HepG2 (cell line): ENCODE data around the gene CD7. TPM values are rescaled to one million over a fixed set of nuclear protein-coding genes. Genes with fewer than 3 reads are reported as not detected.
A peak's percentile ranks its signal among the peaks of the same experiment; 100 is the strongest.

Experiments
- BRD4 ChIP-seq: sonication (generic); formaldehyde crosslinking; IDR thresholded peaks from 2 replicates; pipeline ENCODE4 v1.4.0; 2020; ENCODE audit warnings: missing genetic modification reagents
- DZIP1 ChIP-seq: sonication (generic); formaldehyde crosslinking; IDR thresholded peaks from 2 replicates; pipeline ENCODE4 v1.5.0; 2020; ENCODE audit warnings: mild to moderate bottlenecking, missing genetic modification reagents
- ERF ChIP-seq: IDR thresholded peaks from 2 replicates; pipeline ENCODE4 v1.6.1; 2018; ENCODE audit warnings: missing biosample characterization, missing genetic modification reagents
- GPN1 ChIP-seq: sonication (generic); formaldehyde crosslinking; IDR thresholded peaks from 2 replicates; pipeline ENCODE4 v1.5.1; 2020; ENCODE audit warnings: missing genetic modification reagents, borderline replicate concordance
- MBNL3 ChIP-seq: fragments of 250-450 bp; sonication (Bioruptor Pico); conservative IDR thresholded peaks from 2 replicates; pipeline ENCODE4 v1.8.0; 2022; ENCODE audit warnings: mild to moderate bottlenecking, inconsistent platforms
- MEIS2 ChIP-seq: sonication (generic); formaldehyde crosslinking; IDR thresholded peaks from 2 replicates; pipeline ENCODE4 v1.9.0; 2021; ENCODE audit warnings: mild to moderate bottlenecking, missing genetic modification reagents
- RFX5 ChIP-seq: IDR thresholded peaks from 2 replicates; pipeline ENCODE4 v1.6.1; 2011; ENCODE audit warnings: low read depth, low read length, improper control_type of control experiment
- TCF12 ChIP-seq, 2 experiments: fragments of 450-650 bp in 1 of 2; sonication (generic) in 1 of 2; formaldehyde crosslinking in 1 of 2; IDR thresholded peaks; 2 replicates each; pipeline versions ENCODE4 v1.6.1 to v1.8.0; 2017 to 2022; ENCODE audit warnings: antibody characterized with exemption in 1 of 2, mild to moderate bottlenecking in 1 of 2, missing genetic modification reagents in 1 of 2, moderate library complexity in 1 of 2
- ZBTB8A ChIP-seq: sonication (generic); formaldehyde crosslinking; IDR thresholded peaks from 2 replicates; pipeline ENCODE4 v1.4.0; 2020; ENCODE audit warnings: mild to moderate bottlenecking, low read depth, missing genetic modification reagents, borderline replicate concordance
- ZFP1 ChIP-seq: IDR thresholded peaks from 2 replicates; pipeline ENCODE4 v1.6.1; 2016
- ZMYM4 ChIP-seq: sonication (generic); formaldehyde crosslinking; IDR thresholded peaks from 2 replicates; pipeline ENCODE4 v1.8.1; 2023; ENCODE audit warnings: mild to moderate bottlenecking, missing genetic modification reagents
- ZNF180 ChIP-seq: sonication (generic); formaldehyde crosslinking; IDR thresholded peaks from 2 replicates; pipeline ENCODE4 v1.4.0; 2020; ENCODE audit warnings: low read depth, missing genetic modification reagents, borderline replicate concordance
- ZNF333 ChIP-seq: sonication (generic); formaldehyde crosslinking; IDR thresholded peaks from 2 replicates; pipeline ENCODE4 v1.4.0; 2020; ENCODE audit warnings: mild to moderate bottlenecking, missing genetic modification reagents, borderline replicate concordance
- ZNF609 ChIP-seq: sonication (generic); formaldehyde crosslinking; IDR thresholded peaks from 2 replicates; pipeline ENCODE4 v1.4.0; 2020; ENCODE audit warnings: mild to moderate bottlenecking, missing genetic modification reagents, borderline replicate concordance
- ZNF781 ChIP-seq: sonication (generic); formaldehyde crosslinking; IDR thresholded peaks from 2 replicates; pipeline ENCODE4 v1.5.1; 2020; ENCODE audit warnings: borderline replicate concordance, mild to moderate bottlenecking, missing genetic modification reagents; ENCODE audit errors: not compliant biosample characterization
- polyA plus RNA-seq, 8 experiments: library from polyadenylated mRNA; depleted of rRNA in 3 of 8; stranded (reverse) in 7 of 8; unstranded in 1 of 8; fragments of >200 nt; fragmentation: Illumina TruSeq in 4 of 8; extraction: Trizol in 4 of 8; gene quantifications; 2 replicates each; pipeline versions ENCODE4 v1.2.1 to v1.2.3, GENCODE V29; 2011 to 2016; ENCODE audit warnings: low read depth in 4 of 8, missing spikeins in 1 of 8, mixed read lengths in 1 of 8; ENCODE audit not compliant: insufficient read depth in 1 of 8
- total RNA-seq, 5 experiments: library from RNA; depleted of rRNA; stranded (reverse); fragments of >200 nt; fragmentation: Illumina TruSeq; extraction: Trizol; gene quantifications; 2 replicates each; pipeline ENCODE4 v1.2.3, GENCODE V29; 2016; ENCODE audit warnings: low read depth in 1 of 5
- TF ChIP-seq, protein P1 (sequence below): sonication (generic); formaldehyde crosslinking; IDR thresholded peaks from 2 replicates; pipeline ENCODE4 v1.5.1; 2020; ENCODE audit warnings: mild to moderate bottlenecking, missing genetic modification reagents, moderate library complexity

Gene CD7
- total and polyA plus RNA-seq, 2 of the 13 experiments (the other 11 are each of a cell fraction or from before 2014, with no cell fraction given): 67.6 to 76.4 TPM

- TF ChIP-seq DZIP1 (CRISPR knock-in tag) (no peak), ZNF609 (peak; percentile 90), ZMYM4 (CRISPR knock-in tag) (peak; percentile 74), ZNF180 (CRISPR knock-in tag) (no peak), ZFP1 (CRISPR knock-in tag) (no peak), ZNF333 (CRISPR knock-in tag) (peak; percentile 75; the same call in 1 of the 2 replicates), ZNF781 (CRISPR knock-in tag) (peak; percentile 81), GPN1 (CRISPR knock-in tag) (no peak), RFX5 (0 out of 2 replicates have a peak, but pooled peaks have one; percentile 9), TCF12 (IDR thresholded peaks at IDR 0.05) (no peak), TCF12 (CRISPR knock-in tag; IDR thresholded peaks at IDR 0.05) (peak; percentile 79; the same call in 1 of the 2 replicates), BRD4 (CRISPR knock-in tag) (peak; percentile 63; the same call in 1 of the 2 replicates), ERF (CRISPR knock-in tag) (peak; percentile 28; the same call in 1 of the 2 replicates), MEIS2 (CRISPR knock-in tag) (peak; percentile 75; the same call in 1 of the 2 replicates), ZBTB8A (CRISPR knock-in tag) (peak; percentile 80; the same call in 1 of the 2 replicates), MBNL3 (CRISPR knock-in tag) (no peak)
- TF ChIP-seq, protein P1, sequence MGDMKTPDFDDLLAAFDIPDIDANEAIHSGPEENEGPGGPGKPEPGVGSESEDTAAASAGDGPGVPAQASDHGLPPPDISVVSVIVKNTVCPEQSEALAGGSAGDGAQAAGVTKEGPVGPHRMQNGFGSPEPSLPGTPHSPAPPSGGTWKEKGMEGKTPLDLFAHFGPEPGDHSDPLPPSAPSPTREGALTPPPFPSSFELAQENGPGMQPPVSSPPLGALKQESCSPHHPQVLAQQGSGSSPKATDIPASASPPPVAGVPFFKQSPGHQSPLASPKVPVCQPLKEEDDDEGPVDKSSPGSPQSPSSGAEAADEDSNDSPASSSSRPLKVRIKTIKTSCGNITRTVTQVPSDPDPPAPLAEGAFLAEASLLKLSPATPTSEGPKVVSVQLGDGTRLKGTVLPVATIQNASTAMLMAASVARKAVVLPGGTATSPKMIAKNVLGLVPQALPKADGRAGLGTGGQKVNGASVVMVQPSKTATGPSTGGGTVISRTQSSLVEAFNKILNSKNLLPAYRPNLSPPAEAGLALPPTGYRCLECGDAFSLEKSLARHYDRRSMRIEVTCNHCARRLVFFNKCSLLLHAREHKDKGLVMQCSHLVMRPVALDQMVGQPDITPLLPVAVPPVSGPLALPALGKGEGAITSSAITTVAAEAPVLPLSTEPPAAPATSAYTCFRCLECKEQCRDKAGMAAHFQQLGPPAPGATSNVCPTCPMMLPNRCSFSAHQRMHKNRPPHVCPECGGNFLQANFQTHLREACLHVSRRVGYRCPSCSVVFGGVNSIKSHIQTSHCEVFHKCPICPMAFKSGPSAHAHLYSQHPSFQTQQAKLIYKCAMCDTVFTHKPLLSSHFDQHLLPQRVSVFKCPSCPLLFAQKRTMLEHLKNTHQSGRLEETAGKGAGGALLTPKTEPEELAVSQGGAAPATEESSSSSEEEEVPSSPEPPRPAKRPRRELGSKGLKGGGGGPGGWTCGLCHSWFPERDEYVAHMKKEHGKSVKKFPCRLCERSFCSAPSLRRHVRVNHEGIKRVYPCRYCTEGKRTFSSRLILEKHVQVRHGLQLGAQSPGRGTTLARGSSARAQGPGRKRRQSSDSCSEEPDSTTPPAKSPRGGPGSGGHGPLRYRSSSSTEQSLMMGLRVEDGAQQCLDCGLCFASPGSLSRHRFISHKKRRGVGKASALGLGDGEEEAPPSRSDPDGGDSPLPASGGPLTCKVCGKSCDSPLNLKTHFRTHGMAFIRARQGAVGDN: peak; percentile 99
Measured at GRCh38 chr17:82325286-82326180, 8.1 kb upstream of the CD7 start (continued).
